ENCODE measurements around the gene PCBP3.

DNA sequence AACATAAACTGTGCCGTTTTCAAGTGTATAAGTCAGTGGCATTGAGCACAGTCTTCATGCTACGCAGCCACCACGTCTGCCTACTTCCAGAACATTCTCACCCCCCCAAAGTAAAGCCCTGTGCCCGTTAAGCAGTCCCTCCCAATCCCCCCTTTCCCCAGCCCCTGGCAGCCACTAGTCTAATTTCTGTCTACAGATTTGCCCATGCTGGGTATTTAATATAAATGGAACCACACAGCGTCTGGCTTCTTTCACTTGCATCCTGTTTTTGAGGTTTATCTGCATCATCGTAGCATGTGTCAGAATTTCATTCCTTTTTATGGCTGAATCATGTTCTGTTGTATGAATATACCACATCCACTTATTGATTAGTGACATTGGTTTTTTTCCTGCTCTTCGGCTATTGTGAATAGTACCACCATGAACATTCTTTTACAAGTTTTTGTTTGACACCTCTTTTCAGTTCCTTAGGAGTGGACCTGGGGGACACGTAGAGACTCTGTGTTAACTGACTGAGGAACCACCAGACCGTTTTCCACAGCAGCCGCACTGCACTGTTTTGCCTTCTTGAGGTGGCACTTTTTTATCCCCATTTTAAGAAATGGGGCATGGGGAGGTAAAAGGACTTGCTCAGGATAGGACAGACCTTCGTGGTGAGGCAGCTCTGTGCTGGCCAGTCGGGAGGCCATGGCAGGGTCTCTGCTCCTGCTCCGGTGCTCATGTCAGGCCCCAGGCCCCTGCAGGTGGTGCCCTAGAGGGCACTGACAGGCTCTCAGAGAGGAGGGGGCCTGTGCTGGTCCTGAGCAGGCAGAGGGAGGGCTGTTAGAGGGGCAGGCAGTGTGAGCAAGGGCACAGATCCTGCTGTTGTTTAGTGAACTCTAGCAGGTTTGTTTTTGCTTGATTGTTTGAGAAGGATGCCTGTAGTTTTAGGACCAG lies 123.8 kb downstream of the PCBP3 start:
- TF ChIP-seq, protein P1, sequence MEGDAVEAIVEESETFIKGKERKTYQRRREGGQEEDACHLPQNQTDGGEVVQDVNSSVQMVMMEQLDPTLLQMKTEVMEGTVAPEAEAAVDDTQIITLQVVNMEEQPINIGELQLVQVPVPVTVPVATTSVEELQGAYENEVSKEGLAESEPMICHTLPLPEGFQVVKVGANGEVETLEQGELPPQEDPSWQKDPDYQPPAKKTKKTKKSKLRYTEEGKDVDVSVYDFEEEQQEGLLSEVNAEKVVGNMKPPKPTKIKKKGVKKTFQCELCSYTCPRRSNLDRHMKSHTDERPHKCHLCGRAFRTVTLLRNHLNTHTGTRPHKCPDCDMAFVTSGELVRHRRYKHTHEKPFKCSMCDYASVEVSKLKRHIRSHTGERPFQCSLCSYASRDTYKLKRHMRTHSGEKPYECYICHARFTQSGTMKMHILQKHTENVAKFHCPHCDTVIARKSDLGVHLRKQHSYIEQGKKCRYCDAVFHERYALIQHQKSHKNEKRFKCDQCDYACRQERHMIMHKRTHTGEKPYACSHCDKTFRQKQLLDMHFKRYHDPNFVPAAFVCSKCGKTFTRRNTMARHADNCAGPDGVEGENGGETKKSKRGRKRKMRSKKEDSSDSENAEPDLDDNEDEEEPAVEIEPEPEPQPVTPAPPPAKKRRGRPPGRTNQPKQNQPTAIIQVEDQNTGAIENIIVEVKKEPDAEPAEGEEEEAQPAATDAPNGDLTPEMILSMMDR (IDR thresholded peaks at IDR 0.05; ENCODE audit: borderline replicate concordance, extremely low read depth, low read length, poor library complexity, severe bottlenecking): no peak
- no peak for TF ChIP-seq EZH2 (IDR thresholded peaks at IDR 0.05; ENCODE audit: borderline replicate concordance, low read depth, low read length, severe bottlenecking)
